AML-193 (cell line): ENCODE measurements around the gene SSTR3.

Source experiments
- DNase-seq, 2 experiments: peaks; one replicate each; lab custom pipeline; 2025; lab: John Stamatoyannopoulos, UW

Gene SSTR3

GRCh38 chr22:37229012-37229804, 16.9 kb upstream of the SSTR3 start:
- no peak for DNase-seq

GRCh38 chr22:37228106-37229011, 16.1 kb upstream of the SSTR3 start:
- DNase-seq, result no peak

GRCh38 chr22:37226514-37226913, 14.2 kb upstream of the SSTR3 start:
- no peak for DNase-seq

- no peak for DNase-seq
Observed at GRCh38 chr22:37226087-37226486, 13.8 kb upstream of the SSTR3 start.

GRCh38 chr22:37225481-37225880, 13.2 kb upstream of the SSTR3 start:
- no peak for DNase-seq

GRCh38 chr22:37224757-37225420, 12.6 kb upstream of the SSTR3 start:
- DNase-seq, result no peak

- DNase-seq, result no peak
Observed at GRCh38 chr22:37223965-37224551, 11.8 kb upstream of the SSTR3 start.

DNA sequence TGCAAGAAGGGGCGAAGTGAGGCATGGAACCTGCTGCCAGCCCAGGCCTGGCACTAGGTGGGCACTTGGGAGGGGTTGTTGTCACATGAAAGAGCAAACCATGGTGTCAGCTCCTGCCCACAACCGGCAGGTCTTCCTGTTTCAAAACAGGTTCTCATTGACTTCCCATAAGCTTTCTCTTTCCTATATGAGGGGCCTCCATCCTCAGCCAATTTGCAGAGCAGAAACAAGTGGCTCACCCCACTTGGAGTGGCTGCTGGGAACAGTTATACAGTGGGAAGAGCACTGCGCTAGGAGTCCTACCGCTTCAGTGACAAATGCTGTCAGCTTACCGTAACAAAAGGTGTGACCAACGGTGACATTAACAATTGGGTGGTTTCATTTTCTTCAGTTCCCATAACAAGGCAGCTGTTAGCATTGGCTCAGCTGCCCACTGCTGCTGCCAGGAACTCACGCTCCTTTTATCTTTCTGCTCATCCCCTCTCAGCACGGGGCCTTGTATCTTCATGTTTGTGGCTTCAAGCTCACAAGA, 10.2 kb upstream of the SSTR3 start:
- DNase-seq, result peak in 1 of 2 experiments; percentile 37

DNA sequence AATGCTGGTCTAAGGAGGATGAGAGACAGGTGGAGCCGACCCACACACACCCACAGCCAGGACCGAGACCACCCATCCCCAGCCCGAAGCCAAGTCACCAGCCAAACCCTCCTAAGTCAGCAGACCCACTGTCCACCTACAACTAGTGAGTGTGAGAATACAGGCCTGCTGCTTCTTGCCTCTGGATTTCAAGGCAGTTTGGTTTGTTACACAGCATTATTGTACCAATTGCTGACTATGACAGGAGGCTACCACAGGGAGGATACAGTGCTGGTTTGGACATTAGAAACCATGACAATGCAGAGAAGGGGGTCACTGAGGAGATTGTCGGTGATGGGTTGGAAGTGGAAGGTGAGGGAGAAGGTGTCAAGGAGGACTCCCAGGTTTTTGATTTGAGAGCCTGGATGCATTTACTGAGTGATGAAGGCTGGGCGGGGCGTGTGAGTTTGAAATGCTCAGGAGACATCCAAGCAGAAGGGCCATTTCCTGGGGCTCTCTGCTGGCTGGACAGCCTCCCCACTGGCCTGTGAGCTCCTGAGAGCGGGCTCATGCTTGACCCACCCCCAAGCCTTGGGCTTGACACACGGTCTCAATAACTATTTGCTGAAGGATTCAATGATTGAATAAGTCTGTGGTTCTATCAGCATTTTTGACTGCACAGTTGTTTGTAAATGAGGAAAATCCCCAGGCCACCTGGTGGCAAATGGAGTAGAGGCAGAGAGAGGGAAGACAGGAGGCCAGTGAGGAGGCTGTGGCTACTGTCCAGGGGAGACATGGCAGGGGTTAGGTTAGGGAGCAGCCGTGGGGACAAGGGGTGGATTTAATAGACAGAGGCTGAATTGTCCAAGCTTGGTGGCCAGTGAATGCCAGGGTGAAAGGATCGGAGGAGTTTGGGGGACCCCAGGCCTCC, 9.4 kb upstream of the SSTR3 start:
- no peak for DNase-seq

- no peak for DNase-seq
Observed at GRCh38 chr22:37220543-37220981, 8.3 kb upstream of the SSTR3 start.

DNA sequence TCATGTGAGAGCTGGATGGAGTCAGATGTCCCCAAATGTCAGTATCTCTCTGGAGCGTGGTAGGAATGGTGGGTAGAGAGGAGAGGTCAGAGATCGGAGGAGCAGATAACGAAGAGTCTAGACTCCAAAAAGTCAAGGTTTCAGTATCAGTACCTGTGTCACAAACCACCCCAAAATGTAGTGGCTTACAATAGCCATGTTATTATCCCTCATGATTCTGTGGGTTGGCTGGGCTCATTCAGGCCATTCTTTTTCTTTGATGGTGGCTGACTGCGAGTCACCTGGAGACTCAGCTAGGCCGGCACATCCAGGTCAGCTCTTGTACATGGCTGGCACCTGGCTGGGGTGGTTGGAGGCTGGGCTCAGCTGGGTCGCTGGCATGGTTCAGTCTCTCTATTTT, 7.3 kb upstream of the SSTR3 start:
- DNase-seq, result no peak

GRCh38 chr22:37218771-37219411, 6.6 kb upstream of the SSTR3 start:
- DNase-seq, result no peak

- no peak for DNase-seq
Observed at GRCh38 chr22:37218399-37218770, 6.1 kb upstream of the SSTR3 start.

- DNase-seq, result no peak
Observed at GRCh38 chr22:37215890-37216289, 3.6 kb upstream of the SSTR3 start.

DNA sequence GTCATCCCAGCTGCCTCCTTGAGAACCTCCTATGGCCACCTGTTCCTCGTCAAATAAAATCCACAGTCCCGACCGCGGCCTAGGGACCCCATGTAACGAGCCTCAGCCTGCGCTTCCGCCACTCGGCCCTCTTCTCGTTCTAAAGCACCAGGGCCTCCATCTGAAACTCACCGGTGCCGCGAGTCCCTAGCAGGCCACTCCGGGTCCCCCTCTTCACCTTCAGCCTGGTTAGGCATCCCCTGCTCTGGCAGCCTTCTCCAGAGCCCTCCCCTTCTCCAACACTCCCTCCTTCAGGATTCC, 2.4 kb upstream of the SSTR3 start:
- no peak for DNase-seq

GRCh38 chr22:37213941-37214730, 1.9 kb upstream of the SSTR3 start:
- no peak for DNase-seq

DNA sequence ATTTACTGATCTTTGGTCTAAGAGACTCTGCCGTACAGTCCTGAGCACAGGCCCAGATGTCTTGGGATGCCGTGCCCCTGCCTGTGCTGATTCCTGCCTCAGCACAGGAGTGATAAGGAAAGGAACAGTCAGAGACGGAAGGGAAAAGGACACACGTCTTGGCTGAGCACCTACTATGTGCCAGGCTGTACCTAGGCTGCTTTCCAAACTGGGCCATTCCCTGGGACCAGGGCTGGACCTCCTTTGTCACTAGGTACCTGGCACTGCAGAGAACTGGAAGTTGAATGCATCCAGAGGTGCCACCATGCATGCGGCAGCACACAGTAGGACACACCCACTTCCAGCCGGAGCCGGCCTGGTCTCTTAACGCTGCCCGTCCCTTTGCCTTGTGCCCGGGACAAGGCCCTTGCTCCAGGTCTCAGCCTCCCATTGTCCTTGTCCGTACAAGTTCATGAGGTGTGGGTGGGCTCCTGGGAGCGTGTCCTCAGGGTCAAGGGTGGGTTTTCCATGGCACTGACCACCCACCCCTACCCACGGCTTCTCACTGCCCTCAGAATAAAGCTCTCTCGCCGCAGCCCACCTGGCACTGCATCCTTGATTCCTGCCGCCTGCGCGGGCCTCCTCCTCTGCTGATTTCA, 1.1 kb upstream of the SSTR3 start:
- DNase-seq, result no peak

DNA sequence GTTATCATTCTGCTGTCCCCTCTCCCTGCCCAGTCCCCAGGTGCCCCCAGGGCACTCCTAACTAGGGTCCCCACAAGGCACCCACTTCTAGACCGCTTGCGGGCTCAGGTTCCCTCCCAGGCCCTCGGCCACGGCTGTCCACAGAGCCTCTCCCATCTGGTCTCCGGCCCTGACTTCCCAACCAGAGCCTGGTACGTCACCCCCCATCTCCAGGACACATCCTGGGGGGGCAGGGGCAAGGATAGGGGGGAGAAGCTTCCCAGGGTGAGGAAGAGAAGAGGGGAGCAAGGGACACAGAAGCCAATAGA, 457 bp downstream of the SSTR3 start:
- no peak for DNase-seq

DNA sequence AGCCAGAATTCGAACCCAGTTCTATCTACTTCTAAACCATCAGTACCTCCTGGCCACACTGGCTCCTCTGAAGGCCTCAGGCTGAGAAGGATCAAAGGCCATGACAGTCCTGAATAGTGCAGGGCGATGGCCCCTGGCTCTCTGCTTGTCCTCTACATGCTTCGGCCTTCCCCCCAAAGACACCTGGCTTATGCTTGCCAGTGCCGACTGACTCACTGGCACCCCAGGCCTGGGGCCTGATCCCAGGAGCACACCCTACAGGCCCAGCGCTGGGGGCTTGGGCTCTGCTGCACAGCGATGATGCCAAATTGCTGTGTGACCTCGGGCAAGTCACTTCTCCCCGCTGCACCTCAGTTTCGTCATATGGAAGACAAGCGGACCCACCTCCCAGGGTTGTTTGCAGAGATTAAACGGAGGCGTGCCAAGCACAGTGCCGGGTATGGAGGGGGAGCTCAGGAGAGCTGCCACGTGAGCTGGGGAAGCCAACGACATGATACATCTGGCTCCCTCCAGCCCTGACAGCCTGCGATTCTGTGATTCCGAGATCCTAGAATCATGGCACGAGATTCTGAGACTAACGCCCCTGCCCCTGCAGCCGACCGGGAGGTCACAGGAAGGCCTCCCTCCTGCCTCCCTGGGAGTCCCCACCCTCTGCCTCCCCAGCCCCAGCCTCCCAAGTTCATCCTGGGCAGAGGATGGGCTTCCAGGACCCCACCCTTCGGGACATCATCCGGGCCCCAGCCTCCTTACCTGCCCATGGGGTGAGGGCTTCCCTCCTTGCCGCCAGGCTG, 1.0 kb downstream of the SSTR3 start:
- no peak for DNase-seq
